ENCODE data around the gene L1CAM.

GRCh38 chrX:153884136-153884535 is 1.8 kb downstream of the L1CAM start:
- TF ChIP-seq CTCF (IDR thresholded peaks at IDR 0.05; ENCODE audit: low read depth, low read length) (no peak), EZH2phosphoT487 (IDR thresholded peaks at IDR 0.05; ENCODE audit: low read depth) (no peak)
